NCI-H748 (cell line): ENCODE measurements around the gene SERINC4.
"Not testable (repeated sequence)": the region's sequence is repeated elsewhere in the genome, so short reads cannot be mapped to it uniquely, and the experiment has no call there.

Experiments used
- DNase-seq: peaks from one replicate; lab custom pipeline; 2025; ENCODE audit not compliant: unreplicated experiment; lab: John Stamatoyannopoulos, UW

The SERINC4 gene

DNA sequence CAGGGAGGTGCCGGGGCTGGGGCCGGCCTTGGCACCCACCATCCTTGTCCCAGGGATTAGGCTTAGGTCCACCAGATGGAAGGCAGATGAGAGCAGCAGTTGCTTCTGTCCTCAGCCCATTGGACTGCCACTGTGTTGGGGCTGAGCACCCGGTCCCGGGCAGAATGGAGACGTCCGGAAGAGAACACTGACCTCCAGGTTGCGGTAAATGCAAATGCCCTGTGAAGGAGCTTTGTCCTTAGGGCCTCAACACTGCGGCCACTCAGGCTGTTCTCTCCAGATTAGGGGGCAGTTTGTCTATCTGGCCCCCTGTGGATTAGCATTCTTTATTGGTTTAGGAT is at the start of gene SERINC4:
SERINC4 (minus strand) TSS at position 276 of the 341 bp plus-strand sequence; CDS start at position 42, 234 bp downstream.
- DNase-seq: no peak

GRCh38 chr15:43845421-43845820 is 45.4 kb upstream of the SERINC4 start:
- no peak for DNase-seq

- DNase-seq: not testable (repeated sequence)
Measured at GRCh38 chr15:43832485-43832884, 32.5 kb upstream of the SERINC4 start.

DNA sequence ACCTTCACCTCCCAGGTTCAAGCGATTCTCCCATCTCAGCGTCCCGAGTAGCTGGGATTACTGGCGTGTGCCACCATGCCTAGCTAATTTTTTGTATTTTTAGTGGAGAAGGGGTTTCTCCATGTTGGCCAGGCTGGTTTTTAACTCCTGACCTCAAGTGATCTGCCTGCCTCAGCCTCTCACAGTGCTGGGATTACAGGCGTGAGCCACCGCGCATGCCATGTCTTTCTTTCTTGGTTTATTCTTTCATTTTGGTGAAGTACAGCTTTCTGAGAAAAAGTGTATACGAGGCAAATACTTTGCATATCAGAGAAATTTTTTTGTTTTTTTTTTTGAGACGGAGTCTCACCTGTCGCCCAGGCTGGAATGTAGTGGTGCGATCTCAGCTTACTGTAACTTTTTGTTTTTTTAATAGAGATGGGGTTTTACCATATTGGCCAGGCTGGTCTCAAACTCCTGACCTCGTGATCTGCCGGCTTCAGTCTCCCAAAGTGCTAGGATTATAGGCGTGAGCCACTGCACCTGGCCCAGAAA is 31.6 kb upstream of the SERINC4 start:
- not testable (repeated sequence) for DNase-seq

GRCh38 chr15:43830691-43831275 is 30.8 kb upstream of the SERINC4 start:
- not testable (repeated sequence) for DNase-seq

- not testable (repeated sequence) for DNase-seq
Measured at GRCh38 chr15:43829951-43830540, 30.0 kb upstream of the SERINC4 start.

GRCh38 chr15:43828061-43828657 is 28.1 kb upstream of the SERINC4 start:
- peak; percentile 16 for DNase-seq

DNA sequence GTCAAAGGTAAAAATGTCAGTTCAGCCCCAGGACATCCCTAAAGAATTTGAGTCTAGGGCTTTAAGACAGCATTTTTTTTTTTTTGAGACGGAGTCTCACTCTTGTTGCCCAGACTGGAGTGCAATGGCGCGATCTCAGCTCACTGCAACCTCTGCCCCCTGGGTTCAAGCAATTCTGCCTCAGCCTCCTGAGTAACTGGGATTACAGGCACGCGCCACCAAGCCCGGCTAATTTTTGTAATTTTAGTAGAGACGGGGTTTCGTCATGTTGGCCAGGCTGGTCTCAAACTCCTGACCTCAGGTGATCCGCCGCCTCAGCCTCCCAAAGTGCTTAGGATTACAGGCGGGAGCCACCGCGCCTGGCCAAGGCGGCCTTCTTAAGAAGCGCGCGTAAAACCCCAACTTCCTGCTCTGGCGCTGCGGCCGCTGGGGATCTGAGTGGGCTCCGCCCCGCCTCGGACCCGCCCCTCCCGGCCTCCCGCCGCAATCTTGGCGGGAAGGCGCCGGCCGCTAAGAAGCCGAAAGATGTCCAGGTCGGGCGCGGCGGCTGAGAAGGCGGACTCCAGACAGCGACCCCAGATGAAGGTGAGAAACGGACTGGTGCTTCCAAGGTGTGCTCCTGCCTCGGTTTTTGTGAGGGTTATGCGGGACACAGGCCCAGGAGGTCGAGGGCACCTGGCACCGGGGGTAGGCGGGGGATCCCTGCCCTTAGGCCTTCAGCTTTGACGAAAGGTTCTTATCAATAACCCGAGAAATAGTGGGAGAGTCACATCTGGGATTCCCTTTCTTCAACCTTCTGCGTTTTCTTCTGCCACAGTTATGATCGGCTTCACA is 26.7 kb upstream of the SERINC4 start, which contains the start of gene WDR76:
WDR76 (plus strand) TSS at position 495 of the 834 bp plus-strand sequence; CDS start at position 526, 31 bp downstream.
- DNase-seq: peak; percentile 90

DNA sequence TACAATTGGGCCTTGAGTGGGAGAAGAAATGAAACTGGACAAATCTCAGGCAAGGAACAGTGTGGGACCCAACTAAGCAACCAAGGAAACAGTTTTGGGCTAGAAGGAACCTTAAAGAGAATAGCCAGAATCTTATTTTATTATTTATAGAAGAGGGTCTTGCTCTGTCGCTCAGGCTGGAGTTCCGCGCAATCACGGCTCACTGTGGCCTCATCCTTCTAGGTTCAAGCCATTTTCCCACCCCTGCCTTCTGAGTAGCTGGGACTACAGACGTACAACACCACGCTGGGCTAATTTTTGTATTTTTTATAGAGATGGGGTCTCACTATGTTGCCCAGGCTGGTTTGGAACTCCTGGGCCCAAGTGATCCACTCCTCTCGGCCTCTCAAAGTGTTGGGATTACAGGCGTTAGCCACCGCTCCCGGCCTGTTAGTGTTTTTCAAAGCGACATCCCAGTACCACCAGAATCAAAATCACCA is 26.0 kb upstream of the SERINC4 start:
- no peak for DNase-seq

DNA sequence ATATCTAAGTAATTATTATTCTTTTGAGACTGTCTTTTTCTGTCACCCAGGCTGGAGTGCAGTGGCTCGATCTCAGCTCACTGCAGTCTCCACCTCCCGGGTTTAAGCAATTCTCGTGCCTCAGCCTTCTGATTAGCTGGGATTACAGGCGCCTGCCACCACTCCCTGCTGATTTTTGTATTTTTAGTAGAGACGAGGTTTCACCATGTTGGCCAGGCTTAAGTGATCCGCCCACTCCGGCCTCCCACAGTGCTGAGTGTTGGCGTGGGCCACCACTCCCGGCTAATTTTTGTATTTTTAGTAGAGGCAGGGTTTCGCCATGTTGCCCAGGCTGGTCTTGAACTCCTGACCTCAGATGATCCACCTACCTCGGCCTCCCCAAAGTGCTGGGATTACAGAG is 25.3 kb upstream of the SERINC4 start:
- not testable (repeated sequence) for DNase-seq

- peak; percentile 97 for DNase-seq
Measured at GRCh38 chr15:43824302-43825246, 24.6 kb upstream of the SERINC4 start, which contains the start of gene MFAP1. MFAP1 (minus strand) TSS chr15:43824690; CDS start chr15:43824569, 121 bp downstream.

DNA sequence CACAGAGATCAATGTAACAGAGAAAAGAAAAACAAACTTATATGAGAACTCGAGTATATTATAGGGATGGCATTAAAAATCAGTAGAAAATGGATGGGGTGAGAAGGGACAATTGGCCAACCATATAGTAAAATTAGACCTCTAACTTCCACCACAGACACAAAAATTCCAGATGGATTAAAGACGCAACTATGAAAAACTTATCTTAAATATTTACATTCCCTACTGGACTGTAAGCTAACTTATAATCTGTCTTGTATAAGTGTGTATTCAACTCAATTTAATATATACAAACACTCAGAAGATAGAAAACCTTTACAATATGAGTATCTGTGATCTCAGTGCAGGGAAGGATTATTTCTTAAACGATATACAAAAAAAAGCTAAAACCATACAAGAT is 21.5 kb upstream of the SERINC4 start:
- no peak for DNase-seq

GRCh38 chr15:43815064-43815463 is 15.0 kb upstream of the SERINC4 start:
- not testable (repeated sequence) for DNase-seq

GRCh38 chr15:43808960-43809678 is 9.1 kb upstream of the SERINC4 start:
- DNase-seq: no peak

GRCh38 chr15:43808435-43808950 is 8.5 kb upstream of the SERINC4 start:
- no peak for DNase-seq

GRCh38 chr15:43802676-43803075 is 2.7 kb upstream of the SERINC4 start:
- DNase-seq: not testable (repeated sequence)

- DNase-seq: peak; percentile 77
Measured at GRCh38 chr15:43800286-43801141, 494 bp upstream of the SERINC4 start, which contains the start of gene HYPK. HYPK (plus strand) TSS chr15:43800599; CDS start chr15:43800623, 24 bp downstream.
